ENCODE results near the gene SERTAD1.

The SERTAD1 gene

DNA sequence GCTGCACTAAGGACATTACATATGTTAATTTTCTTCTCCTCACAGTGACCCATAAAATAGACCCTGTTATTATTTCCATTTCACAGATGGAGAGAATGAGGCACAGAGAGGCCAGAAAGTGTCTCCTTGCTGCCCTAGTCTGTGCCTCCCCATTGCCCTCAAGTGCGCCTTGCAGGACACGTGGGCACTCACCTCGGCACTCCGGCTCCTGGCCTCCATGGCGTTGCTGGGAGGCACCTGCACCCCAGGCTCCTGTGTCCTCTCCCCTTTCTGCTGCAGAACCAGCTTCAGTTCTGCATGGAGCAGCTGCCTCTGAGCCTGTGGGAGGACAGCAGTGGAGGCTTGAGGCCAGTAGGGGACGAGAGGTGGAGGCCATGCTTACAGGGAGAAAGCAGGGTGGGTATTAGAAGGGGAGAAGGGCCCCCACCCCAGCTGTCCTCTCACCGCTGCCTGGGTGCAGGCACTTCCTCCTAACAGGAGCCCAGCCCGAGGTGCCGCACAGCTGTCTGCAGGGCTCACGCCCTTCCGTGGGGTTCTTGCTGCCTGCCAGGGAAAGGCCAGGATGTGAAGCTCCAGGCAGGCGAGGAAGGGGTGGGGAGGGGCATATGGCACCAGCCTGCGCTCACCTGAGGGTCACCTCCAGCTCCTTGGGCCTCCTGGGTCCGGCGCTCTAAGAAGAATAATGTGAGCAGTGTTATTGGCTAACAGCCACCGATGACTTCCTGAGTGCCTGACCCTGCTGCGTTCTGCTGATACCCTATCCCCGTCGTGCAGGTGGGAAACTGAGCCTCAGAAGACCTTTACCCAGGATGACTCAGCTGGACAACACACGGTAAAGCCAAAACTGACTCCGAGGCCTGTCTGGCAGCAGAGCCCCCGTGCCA is 17.8 kb downstream of the SERTAD1 start:
- in situ Hi-C loops (cut with HindIII; ENCODE audit: low sequenced_read_pairs): no loop called here

- in situ Hi-C loops (cut with HindIII; ENCODE audit: low sequenced_read_pairs): no loop called here
Observed at GRCh38 chr19:40403262-40403984, 22.4 kb downstream of the SERTAD1 start.

DNA sequence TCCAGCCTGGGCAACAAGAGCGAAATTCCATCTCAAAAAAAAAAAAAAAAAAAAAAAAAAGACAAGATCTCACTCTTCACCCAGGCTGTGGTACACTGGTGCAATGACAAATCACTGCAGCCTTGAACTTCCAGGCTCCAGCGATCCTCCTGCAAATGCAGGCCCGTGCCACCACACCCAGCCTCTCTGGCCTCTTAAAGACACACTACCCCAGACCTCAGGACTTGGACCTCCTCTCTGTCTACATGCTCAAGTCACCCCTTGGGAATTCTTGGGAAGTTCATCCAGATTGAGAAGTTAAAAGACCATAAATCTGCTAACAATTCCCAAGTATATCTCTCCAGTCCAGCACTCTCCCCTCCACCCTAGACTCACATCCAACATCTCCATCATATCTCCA is 25.2 kb downstream of the SERTAD1 start:
- in situ Hi-C loops (cut with HindIII; ENCODE audit: low sequenced_read_pairs): no loop called here

GRCh38 chr19:40398417-40399131 is 27.2 kb downstream of the SERTAD1 start:
- in situ Hi-C loops (cut with HindIII; ENCODE audit: low sequenced_read_pairs): no loop called here

DNA sequence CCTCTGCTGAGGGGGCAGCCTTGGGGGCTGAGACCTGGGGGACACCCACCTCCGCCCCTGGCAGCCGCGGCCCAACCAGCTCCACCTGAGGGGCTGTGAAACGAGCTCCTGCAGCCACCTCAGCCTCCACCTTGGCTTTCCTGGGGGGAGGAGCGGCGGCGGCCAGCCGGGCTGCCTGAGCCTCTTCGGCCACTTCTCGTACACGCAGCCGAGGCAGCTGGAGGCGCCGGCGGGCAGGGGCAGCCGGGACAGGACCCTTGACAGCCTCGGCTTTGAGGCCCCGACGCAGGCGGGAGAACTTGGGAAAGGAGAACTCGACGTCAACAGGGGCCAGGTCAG is 28.3 kb downstream of the SERTAD1 start:
- in situ Hi-C loops (cut with HindIII; ENCODE audit: low sequenced_read_pairs): no loop called here

- in situ Hi-C loops (cut with HindIII; ENCODE audit: low sequenced_read_pairs): no loop called here
Observed at GRCh38 chr19:40396886-40397567, 28.8 kb downstream of the SERTAD1 start.

GRCh38 chr19:40395956-40396355 is 29.8 kb downstream of the SERTAD1 start:
- in situ Hi-C loops (cut with HindIII; ENCODE audit: low sequenced_read_pairs): no loop called here

GRCh38 chr19:40394816-40395210 is 31.0 kb downstream of the SERTAD1 start:
- in situ Hi-C loops (cut with HindIII; ENCODE audit: low sequenced_read_pairs): no loop called here

- in situ Hi-C loops (cut with HindIII; ENCODE audit: low sequenced_read_pairs): no loop called here
Observed at GRCh38 chr19:40393894-40394815, 31.6 kb downstream of the SERTAD1 start.

GRCh38 chr19:40392894-40393517 is 32.8 kb downstream of the SERTAD1 start:
- in situ Hi-C loops (cut with HindIII; ENCODE audit: low sequenced_read_pairs): no loop called here

- in situ Hi-C loops (cut with HindIII; ENCODE audit: low sequenced_read_pairs): no loop called here
Observed at GRCh38 chr19:40392123-40392522, 33.7 kb downstream of the SERTAD1 start.

DNA sequence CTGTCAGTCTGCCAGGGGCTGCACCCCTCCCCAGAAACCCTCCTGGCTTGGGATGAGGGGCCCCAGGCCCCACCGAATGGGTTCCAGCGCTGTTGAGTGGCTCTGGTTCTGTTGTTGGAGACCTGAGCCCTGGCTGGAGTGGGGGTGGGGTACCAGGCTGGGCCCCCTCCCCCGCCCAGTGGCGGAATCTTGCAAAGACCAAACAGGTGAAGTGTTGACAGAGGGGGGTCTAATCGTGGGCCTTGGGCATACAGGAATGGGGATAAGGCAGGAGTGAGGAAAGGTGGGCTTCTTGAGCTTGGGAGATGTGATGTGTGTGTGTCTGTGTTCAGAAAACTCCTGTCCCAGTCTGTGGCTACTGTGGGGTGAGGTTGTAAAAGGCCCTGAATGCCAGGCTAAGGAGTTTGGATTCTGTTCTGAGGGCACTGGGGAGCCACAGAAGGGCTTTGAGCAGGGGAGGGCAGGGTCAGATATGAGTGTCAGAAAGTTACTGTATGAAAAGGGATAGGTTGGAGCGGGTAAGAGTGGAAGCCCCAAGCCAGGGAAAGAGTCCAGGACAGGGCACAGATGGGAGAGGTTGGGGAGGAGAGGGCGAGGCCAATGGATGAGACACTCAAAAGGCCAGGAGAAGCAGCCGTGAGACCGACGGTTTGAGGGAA is 35.6 kb downstream of the SERTAD1 start, which contains the start of gene HIPK4:
HIPK4 (minus strand) TSS at position 98 of the 659 bp plus-strand sequence. CDS start 279 bp downstream, outside the sequence.
- in situ Hi-C loops (cut with HindIII; ENCODE audit: low sequenced_read_pairs): no loop called here

DNA sequence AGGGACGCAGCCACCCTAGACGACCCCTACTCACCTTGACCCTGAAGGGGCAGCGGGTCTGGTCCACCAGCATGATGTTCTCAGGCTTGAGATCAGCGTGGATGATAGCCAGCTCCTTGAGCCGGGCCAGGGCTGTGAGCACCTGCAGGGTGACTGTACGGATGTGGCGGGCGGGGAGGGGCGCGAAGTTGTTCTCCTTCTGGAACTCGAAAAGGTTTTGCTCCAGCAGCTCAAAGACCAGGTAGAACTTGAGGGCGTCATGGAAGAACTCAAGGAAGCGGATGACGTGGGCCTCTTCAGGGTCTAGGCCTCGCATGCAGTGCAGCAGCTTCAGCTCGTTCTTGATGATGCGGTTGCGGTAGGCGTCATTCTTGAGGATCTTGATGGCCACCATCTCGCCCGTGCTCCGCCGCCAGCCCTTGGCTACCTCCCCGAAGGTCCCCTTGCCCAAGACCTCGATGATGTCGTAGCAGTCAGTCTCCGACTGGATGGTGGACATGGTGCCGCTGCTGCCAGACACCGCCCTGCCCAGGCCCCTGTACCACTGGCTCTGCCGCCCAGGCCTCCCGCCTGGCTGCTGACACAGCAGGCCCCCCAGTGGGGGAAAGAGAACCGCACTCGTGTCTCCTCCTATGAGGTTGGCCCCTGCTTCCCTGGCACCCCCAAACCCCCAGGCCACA is 36.2 kb downstream of the SERTAD1 start:
- in situ Hi-C loops (cut with HindIII; ENCODE audit: low sequenced_read_pairs): no loop called here

GRCh38 chr19:40388481-40388880 is 37.3 kb downstream of the SERTAD1 start:
- in situ Hi-C loops (cut with HindIII; ENCODE audit: low sequenced_read_pairs): no loop called here

- in situ Hi-C loops (cut with HindIII; ENCODE audit: low sequenced_read_pairs): no loop called here
Observed at GRCh38 chr19:40387155-40387554, 38.6 kb downstream of the SERTAD1 start.

GRCh38 chr19:40383668-40384248 is 42.0 kb downstream of the SERTAD1 start:
- in situ Hi-C loops (cut with HindIII; ENCODE audit: low sequenced_read_pairs): no loop called here

- in situ Hi-C loops (cut with HindIII; ENCODE audit: low sequenced_read_pairs): no loop called here
Observed at GRCh38 chr19:40381321-40381720, 44.5 kb downstream of the SERTAD1 start.
